Activated CD4-positive, alpha-beta T cell treated with anti-CD3 and anti-CD28 coated beads for 36 hours (primary cell): ENCODE results near the gene ZDBF2. TPM values are rescaled to one million over a fixed set of nuclear protein-coding genes. Genes with fewer than 3 reads are reported as not detected.

Experiments
- ATAC-seq: fragments of 200-7000 bp; cut with Tn5 transposase; one replicate; pipeline ENCODE4 v1.10.0; 2021; ENCODE audit warnings: mild to moderate bottlenecking, moderate library complexity
- CTCF ChIA-PET: fragments of 350-600 bp; sonication (Branson Sonifier 250); formaldehyde crosslinking; loops from one replicate; lab custom pipeline; 2021; ENCODE audit warnings: antibody characterized with exemption; lab: Charles Lee
- POLR2A ChIA-PET: fragments of 350-600 bp; sonication (Branson Sonifier 250); formaldehyde crosslinking; loops from one replicate; lab custom pipeline; 2021; ENCODE audit warnings: antibody characterized with exemption, inconsistent platforms; lab: Charles Lee
- DNase-seq: peaks from one replicate; pipeline ENCODE4 v3.0.0-alpha.2; 2020
- H3K27ac Mint-ChIP-seq: one replicate; pipeline ENCODE4 v1.8.0; 2021; ENCODE audit warnings: mixed read lengths
- H3K27me3 Mint-ChIP-seq: one replicate; pipeline ENCODE4 v1.8.0; 2021; ENCODE audit warnings: mixed read lengths
- H3K36me3 Mint-ChIP-seq: one replicate; pipeline ENCODE4 v1.8.0; 2021; ENCODE audit warnings: low read depth, mixed read lengths
- H3K4me1 Mint-ChIP-seq: one replicate; pipeline ENCODE4 v1.8.0; 2021; ENCODE audit warnings: mixed read lengths
- H3K4me3 Mint-ChIP-seq: one replicate; pipeline ENCODE4 v1.8.0; 2021; ENCODE audit warnings: mild to moderate bottlenecking, moderate library complexity, mixed read lengths
- H3K9me3 Mint-ChIP-seq: one replicate; pipeline ENCODE4 v1.8.0; 2021; ENCODE audit warnings: low read depth, mixed read lengths
- intact Hi-C, 2 experiments: fragments of 100-400 bp; cut with DNase I in 1 of 2; cut with micrococcal nuclease in 1 of 2; formaldehyde crosslinking; loops; one replicate each; pipeline versions ENCODE4 v1.14.2 to v1.15.1; 2022 to 2024; cut with DNase I, micrococcal nuclease
- total RNA-seq, 2 experiments: library from RNA; stranded (reverse); gene quantifications; one replicate each; pipeline ENCODE4 v1.2.3, GENCODE V29; 2021

The ZDBF2 gene
- total RNA-seq, 2 experiments from 2014 or later: 11.7 to 13.4 TPM

DNA sequence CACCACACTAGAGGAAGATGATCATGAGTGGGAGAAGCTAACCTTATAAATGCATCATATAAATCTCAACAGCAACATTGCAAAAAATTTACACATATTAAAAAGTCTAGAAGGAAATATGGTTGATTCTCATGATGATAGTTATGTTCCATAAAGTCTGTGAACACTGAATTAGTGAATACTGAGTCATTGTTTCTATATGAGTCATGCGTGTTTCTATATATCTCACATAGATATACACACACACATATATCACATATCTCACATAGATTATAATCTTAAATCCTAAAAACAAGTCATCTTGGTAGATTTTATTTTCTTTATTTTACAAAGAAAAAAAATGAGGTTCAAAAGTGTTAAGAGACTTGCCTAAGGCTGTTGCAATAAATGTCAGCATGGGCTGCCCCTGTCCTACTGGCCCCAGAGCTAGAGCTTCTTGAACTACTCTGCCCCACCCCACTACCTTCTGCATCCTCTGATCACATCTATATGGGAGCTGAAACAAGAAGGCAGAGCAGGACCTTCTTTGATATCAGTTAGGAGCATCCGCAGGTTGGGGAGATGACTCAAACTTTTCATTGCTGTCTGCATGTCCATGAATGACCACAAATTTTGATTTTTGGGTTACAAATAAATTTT is 87.1 kb downstream of the ZDBF2 start:
- CTCF ChIA-PET: no interaction called here

More for the DNA sequence above, 87.1 kb downstream of the ZDBF2 start:
- Mint-ChIP-seq H3K4me3 (no peak overlapping the region), H3K27ac (no peak overlapping the region), H3K36me3 (no peaks in the 10 kb centered on the region), H3K27me3 (peaks cover 7% of the 10 kb centered on the region), H3K4me1 (peaks cover 10% of the 10 kb centered on the region), H3K9me3 (peaks cover 3% of the 10 kb centered on the region)
- POLR2A ChIA-PET: interaction anchor here (0.8 kb wide), 1 partner anchor 201 kb away, joined by 3 read pairs; the partner anchor contains the start of gene EEF1B2
- intact Hi-C loops: loop anchor here in 1 of 2 experiments (2.0 kb wide), 1 partner anchor 331 kb away; no protein-coding TSS in a partner anchor
- peak; percentile 93 for ATAC-seq
- DNase-seq: peak; percentile 44

Other genes starting within 250 kb of the ZDBF2 start
- gene INO80D, start 188.5 kb upstream of the ZDBF2 start, total RNA-seq: 10 to 100 TPM; 17.6 to 18.9 TPM
- gene NDUFS1, start 115.2 kb upstream of the ZDBF2 start, total RNA-seq: 10 to 100 TPM; 70.6 to 90.4 TPM
- gene EEF1B2, start 114.8 kb upstream of the ZDBF2 start, total RNA-seq: 1,000 to 10,000 TPM in 1 of 2 experiments, 100 to 1,000 TPM in 1; 983 to 1,166 TPM
- 1 to 10 TPM; 1.1 to 1.3 TPM for gene ADAM23, start 168.9 kb downstream of the ZDBF2 start, total RNA-seq